ENCODE data around the gene CDKL5.
"Not testable (repeated sequence)": the region's sequence is repeated elsewhere in the genome, so short reads cannot be mapped to it uniquely, and the experiment has no call there.

The CDKL5 gene

DNA sequence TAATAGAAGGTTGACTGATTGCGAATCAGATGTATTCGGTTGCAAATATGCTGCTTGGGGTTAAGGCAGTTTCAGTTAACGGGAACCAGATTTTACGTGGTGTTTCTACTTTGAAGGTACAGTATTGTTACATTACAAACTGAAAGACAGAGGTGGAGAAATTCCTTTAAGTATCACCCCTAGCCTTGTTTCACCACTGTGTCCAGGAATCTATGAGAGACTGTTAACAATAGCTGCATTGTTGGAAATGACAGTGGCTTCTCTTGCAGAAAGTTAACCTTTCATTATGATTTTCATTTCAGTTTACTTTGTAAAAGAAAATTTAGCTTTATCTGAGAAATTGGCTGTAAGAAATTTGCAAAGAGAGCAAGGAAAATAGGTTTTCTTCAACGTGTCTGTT lies 2.6 kb downstream of the CDKL5 start:
- no peak for DNase-seq
- no peak for ATAC-seq (replicated peaks)
- no peaks in the 10 kb centered on the region for H3K27me3 Mint-ChIP-seq
- H3K4me3 Mint-ChIP-seq, result no peak overlapping the region
- no peak overlapping the region for H3K27ac Mint-ChIP-seq
- peaks cover 6% of the 10 kb centered on the region for H3K36me3 Mint-ChIP-seq (ENCODE audit: insufficient read depth)
- no peaks in the 10 kb centered on the region for H3K9me3 Mint-ChIP-seq
- H3K4me1 Mint-ChIP-seq (ENCODE audit: low read depth in 2 of 2), result peaks cover 3% of the 10 kb centered on the region in 2 donors

DNA sequence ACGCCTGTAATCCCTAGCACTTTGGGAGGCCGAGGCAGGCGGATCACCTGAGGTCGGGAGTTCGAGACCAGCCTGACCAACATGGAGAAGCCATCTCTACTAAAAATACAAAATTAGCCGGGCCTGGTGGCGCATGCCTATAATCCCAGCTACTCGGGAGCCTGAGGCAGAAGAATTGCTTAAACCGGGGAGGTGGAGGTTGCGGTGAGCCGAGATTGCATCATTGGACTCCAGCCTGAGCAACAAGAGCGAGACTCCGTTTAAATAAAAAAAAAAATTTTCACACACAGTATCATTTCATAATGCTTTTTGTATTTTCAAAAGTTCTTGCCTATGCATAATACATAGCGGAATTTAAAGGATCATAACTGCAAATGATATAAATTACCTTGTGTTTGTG lies 7.9 kb downstream of the CDKL5 start:
- not testable (repeated sequence) for DNase-seq; H3K27ac Mint-ChIP-seq; H3K4me3 Mint-ChIP-seq; H3K27me3 Mint-ChIP-seq; H3K4me1 Mint-ChIP-seq (ENCODE audit: low read depth in 2 of 2); ATAC-seq (replicated peaks); H3K9me3 Mint-ChIP-seq
- H3K36me3 Mint-ChIP-seq (ENCODE audit: insufficient read depth), result peaks cover 10% of the 10 kb centered on the region

DNA sequence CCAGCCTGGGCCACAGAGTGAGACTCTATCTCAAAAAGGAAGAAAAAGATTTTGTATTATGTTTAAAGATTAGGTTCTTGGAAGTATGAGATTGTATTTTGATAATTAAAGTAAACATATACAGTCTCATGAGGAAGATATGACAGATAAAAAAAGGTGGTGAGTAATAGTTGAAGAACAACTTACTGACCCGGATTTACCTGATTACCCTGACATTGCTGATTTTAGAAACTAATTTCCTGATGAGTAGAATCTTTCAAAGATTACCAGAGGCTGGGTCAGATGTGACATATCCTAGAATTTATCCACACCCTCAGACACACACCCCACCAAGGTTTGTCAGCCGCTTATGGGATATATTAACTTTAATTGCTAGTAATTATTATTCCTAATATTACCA lies 9.5 kb downstream of the CDKL5 start:
- Mint-ChIP-seq H3K27ac (no peak overlapping the region), H3K9me3 (no peaks in the 10 kb centered on the region)

DNA sequence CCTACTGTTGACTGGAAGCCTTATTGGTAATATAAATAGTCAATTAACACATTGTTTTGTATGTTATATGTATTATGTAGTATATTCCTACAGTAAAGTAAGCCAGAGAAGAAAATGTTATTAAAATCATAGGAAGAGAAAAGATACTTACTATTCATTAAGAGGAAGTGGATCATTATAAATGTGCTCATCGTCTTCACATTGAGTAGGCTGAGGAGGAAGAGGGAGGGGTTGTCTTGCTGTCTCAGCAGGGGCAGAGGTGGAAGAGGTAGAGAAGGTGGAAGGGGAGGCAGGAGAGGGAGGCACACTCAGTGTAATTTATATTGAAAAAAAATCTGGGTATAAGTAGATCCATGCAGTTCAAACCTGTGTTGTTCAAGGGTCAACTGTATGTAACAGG lies 10.6 kb downstream of the CDKL5 start:
- H3K27me3 Mint-ChIP-seq, result no peaks in the 10 kb centered on the region
- no peak overlapping the region for H3K27ac Mint-ChIP-seq

More for the DNA sequence above, 9.5 kb downstream of the CDKL5 start:
- ATAC-seq (replicated peaks) (no peak), DNase-seq (no peak)
- peaks cover 7% of the 10 kb centered on the region for H3K36me3 Mint-ChIP-seq (ENCODE audit: insufficient read depth)
- H3K27me3 Mint-ChIP-seq, result no peaks in the 10 kb centered on the region
- H3K4me3 Mint-ChIP-seq, result no peak overlapping the region
- no peaks in the 10 kb centered on the region for H3K4me1 Mint-ChIP-seq (ENCODE audit: low read depth in 2 of 2)

DNA sequence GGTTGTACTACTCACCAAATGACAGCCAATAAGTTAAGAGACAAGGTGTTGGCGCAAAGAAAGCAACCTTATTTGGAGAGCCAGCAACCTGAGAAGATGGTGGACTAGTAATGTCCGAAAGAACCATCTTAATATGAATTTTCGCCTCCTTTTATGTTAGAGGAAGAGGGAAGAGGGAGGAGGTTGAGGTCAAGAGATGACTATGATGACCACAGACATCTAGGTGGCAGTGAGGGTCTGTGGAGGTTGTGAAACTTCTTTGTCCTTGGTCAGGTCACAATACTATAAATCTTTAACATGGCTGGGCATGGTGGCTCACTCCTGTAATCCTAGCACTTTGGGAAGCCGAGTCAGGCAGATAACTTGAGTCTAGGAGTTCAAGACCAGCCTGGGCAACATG lies 15.4 kb downstream of the CDKL5 start:
- H3K4me1 Mint-ChIP-seq (ENCODE audit: low read depth in 2 of 2), result peaks cover 4 to 10% of the 10 kb centered on the region in 2 donors
- no peaks in the 10 kb centered on the region for H3K36me3 Mint-ChIP-seq (ENCODE audit: insufficient read depth)

More for the DNA sequence above, 10.6 kb downstream of the CDKL5 start:
- Mint-ChIP-seq H3K36me3 (ENCODE audit: insufficient read depth) (peaks cover 7% of the 10 kb centered on the region), H3K9me3 (no peaks in the 10 kb centered on the region), H3K4me1 (ENCODE audit: low read depth in 2 of 2) (no peaks in the 10 kb centered on the region), H3K4me3 (no peak overlapping the region)
- no peak for DNase-seq
- no peak for ATAC-seq (replicated peaks)

DNA sequence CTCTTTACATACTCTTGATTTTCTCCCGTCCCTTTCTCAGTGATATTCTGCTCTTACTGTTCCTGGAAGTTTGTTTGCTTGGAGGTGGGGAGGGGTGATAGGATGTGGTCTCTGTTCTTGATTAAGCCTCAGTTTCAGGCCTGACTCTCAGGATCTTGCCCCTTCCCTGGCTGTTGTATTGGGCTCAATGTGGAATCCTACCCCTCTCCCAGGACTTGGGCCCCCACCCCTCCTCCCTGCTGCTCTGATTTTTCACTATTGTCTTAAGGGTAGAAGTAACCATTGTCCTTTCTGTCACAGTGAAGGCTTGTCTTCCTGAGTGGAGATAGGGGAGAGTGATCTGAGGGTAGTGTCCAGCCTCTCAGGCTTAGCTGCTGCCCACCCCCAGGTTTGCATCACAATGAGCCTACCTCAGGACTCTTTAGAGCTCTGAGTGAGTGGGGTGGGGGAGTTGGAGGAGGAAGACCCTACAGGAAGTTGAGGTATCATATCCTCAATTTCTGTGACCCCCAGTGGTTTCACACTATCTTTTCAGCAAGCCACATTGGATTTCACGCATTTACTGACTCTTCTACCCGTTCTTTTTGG lies 16.5 kb downstream of the CDKL5 start:
- H3K4me3 Mint-ChIP-seq, result no peak overlapping the region

More for the DNA sequence above, 15.4 kb downstream of the CDKL5 start:
- Mint-ChIP-seq H3K9me3 (no peaks in the 10 kb centered on the region), H3K27ac (no peak overlapping the region), H3K4me3 (no peak overlapping the region), H3K27me3 (no peaks in the 10 kb centered on the region)
- DNase-seq, result no peak
- no peak for ATAC-seq (replicated peaks)

DNA sequence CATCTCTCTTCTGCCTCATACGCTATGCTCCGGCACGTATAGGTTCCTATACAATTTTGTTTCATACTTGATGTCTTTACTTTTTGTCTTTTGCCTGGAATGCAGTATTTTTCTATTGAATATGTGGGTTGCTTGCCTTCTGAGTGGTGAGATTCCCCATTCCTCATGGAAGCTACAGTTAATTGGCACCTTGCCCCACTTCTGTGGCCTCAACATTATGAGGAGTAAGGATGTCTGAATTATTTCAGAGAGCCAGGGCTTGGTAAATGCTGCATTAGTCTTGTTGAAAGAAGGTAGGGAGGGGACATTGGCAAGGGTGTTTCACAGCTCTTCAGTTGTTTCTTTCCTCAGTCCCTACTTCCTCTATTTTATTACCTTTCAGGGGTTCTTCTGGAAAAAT lies 23.0 kb downstream of the CDKL5 start:
- H3K27me3 Mint-ChIP-seq, result no peaks in the 10 kb centered on the region
- no peak overlapping the region for H3K4me3 Mint-ChIP-seq
- no peaks in the 10 kb centered on the region for H3K36me3 Mint-ChIP-seq (ENCODE audit: insufficient read depth)
- no peak overlapping the region for H3K27ac Mint-ChIP-seq
- DNase-seq, result no peak
- no peaks in the 10 kb centered on the region for H3K9me3 Mint-ChIP-seq
- no peak for ATAC-seq (replicated peaks)
- H3K4me1 Mint-ChIP-seq (ENCODE audit: low read depth in 2 of 2), result no peaks in the 10 kb centered on the region

More for the DNA sequence above, 16.5 kb downstream of the CDKL5 start:
- H3K27me3 Mint-ChIP-seq, result no peaks in the 10 kb centered on the region
- H3K27ac Mint-ChIP-seq, result peak overlapping the region in 1 of 2 donors; percentile 77
- no peak for DNase-seq
- H3K4me1 Mint-ChIP-seq (ENCODE audit: low read depth in 2 of 2), result peaks cover 4 to 10% of the 10 kb centered on the region in 2 donors
- no peaks in the 10 kb centered on the region for H3K9me3 Mint-ChIP-seq
- no peak for ATAC-seq (replicated peaks)
- H3K36me3 Mint-ChIP-seq (ENCODE audit: insufficient read depth), result no peaks in the 10 kb centered on the region

DNA sequence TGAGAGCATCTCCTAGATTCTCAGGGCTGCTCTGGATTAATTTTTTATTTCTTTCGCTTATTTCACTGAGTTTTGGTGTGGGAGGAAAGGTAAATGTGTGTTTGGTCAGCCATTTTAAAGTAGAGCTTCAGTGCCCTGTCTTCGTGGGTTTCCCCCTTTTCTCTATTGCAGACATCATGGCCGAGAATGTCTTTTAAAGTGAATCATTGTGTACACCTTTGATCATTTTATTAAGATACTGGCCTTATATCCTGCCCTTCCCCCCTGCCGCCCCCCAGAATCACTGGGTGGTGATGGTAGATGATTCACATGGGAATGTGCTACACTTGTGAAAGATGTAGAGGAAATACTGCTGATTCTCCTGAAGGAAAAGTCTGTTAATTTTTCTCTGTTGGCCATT lies 23.8 kb downstream of the CDKL5 start:
- Mint-ChIP-seq H3K4me1 (ENCODE audit: low read depth in 2 of 2) (no peaks in the 10 kb centered on the region), H3K9me3 (no peaks in the 10 kb centered on the region)

DNA sequence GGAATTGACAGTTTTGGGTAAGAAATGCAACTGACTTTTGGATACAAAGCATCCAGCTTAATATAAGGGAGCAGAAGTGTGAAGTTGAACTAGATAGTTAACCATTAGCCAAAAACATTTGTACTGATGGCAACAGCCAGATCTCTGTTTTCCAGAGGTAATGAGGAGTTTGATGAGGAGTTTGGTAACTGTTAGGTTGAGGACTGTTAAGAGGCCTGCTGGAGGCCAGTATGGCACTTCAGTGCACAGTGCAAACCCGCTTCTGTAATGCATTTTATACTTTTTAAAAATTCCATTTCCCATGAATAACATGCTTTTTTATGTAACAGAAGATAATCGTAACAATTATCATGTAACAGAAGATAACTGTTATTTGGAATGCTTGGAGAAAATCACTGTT lies 30.0 kb downstream of the CDKL5 start:
- H3K4me1 Mint-ChIP-seq (ENCODE audit: low read depth in 2 of 2), result no peaks in the 10 kb centered on the region
- no peaks in the 10 kb centered on the region for H3K9me3 Mint-ChIP-seq
- H3K4me3 Mint-ChIP-seq, result no peak overlapping the region
- no peak overlapping the region for H3K27ac Mint-ChIP-seq
- H3K27me3 Mint-ChIP-seq, result no peaks in the 10 kb centered on the region
- DNase-seq (no peak), ATAC-seq (replicated peaks) (no peak)
- no peaks in the 10 kb centered on the region for H3K36me3 Mint-ChIP-seq (ENCODE audit: insufficient read depth)

More for the DNA sequence above, 23.8 kb downstream of the CDKL5 start:
- Mint-ChIP-seq H3K36me3 (ENCODE audit: insufficient read depth) (no peaks in the 10 kb centered on the region), H3K27me3 (no peaks in the 10 kb centered on the region), H3K4me3 (no peak overlapping the region), H3K27ac (no peak overlapping the region)
- DNase-seq (no peak), ATAC-seq (replicated peaks) (no peak)

DNA sequence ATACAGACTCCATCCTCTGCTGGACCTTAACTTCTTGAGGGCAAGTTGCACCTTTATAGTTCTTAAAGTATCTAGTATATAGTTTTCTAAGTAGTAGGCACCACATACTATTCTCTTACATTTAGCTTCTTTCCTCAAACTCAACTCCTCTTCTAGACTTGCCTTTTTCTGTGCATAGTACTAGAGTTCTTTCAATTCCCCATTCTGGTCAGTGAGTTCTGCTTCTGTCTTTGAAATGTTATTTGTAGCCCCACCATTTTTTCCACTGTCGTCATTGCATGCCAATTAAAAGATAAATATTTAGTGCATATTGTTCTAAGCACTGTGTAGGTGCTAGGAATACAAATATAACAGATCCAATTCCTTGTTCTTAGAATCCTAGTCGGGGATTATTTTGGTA lies 31.6 kb downstream of the CDKL5 start:
- Mint-ChIP-seq H3K4me3 (no peak overlapping the region), H3K9me3 (no peaks in the 10 kb centered on the region), H3K27ac (no peak overlapping the region), H3K4me1 (ENCODE audit: low read depth in 2 of 2) (no peaks in the 10 kb centered on the region), H3K27me3 (no peaks in the 10 kb centered on the region), H3K36me3 (ENCODE audit: insufficient read depth) (no peaks in the 10 kb centered on the region)
- ATAC-seq (replicated peaks) (no peak), DNase-seq (no peak)

DNA sequence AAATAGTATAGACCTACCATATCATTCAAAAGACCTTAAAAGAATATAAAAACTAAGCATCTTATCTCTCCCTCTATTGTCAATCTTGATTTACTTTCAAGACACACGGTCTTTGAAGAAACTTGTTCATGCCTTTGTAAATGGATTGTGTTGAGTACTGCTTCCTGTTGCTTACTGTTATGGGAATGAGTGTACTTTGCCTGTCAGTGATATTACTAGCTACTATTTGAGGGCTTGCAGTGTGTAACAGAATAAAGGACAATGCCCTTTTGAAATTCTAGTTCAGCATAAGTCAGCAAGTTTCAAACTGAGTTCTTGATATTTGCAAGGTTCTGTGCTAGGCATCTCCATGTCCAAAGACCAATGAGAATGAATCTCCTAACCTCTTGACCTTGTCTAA lies 36.0 kb downstream of the CDKL5 start:
- Mint-ChIP-seq H3K9me3 (no peaks in the 10 kb centered on the region), H3K4me1 (ENCODE audit: low read depth in 2 of 2) (peaks cover 0 to 3% of the 10 kb centered on the region in 2 donors), H3K4me3 (no peak overlapping the region), H3K27ac (no peak overlapping the region), H3K36me3 (ENCODE audit: insufficient read depth) (no peaks in the 10 kb centered on the region), H3K27me3 (no peaks in the 10 kb centered on the region)
- no peak for ATAC-seq (replicated peaks)
- DNase-seq, result no peak

DNA sequence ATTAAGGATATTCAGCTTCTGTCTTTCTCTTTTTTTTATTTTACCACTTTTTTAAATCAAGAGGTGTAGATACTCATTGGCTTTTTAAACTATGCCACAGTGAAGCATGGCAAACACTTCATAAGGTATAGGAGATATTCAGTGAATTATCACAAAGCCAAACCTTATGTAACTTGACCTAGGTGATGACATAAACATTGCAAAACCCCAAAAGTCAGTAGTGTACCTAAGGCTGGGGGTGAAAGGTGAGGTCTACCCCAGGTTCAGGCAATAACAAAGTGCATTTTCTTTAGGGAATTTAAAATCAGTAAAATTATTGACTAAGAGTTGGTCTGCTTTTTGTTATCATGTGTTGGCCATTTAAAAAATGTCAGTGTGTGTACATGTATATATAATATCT lies 39.1 kb downstream of the CDKL5 start:
- H3K27ac Mint-ChIP-seq, result no peak overlapping the region

DNA sequence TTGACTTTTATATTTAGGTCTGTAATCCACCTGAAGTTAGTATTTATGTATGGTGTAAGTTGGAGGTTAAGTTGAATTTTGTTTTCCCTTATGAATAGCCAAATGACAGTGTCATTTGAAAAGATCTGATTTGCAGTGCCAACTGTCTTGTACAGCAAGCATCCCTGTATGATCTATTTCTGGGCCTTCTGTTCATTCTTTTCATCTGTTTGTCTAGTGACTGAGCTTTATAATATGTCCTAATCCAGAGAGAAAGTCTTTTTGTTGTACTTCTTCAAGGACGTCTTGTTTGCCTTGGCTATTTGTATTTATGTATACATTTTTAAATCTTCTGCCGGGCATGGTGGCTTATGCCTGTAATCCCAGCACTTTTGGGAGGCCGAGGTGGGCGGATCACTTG lies 39.6 kb downstream of the CDKL5 start:
- Mint-ChIP-seq H3K9me3 (no peaks in the 10 kb centered on the region), H3K27ac (no peak overlapping the region), H3K4me3 (no peak overlapping the region), H3K36me3 (ENCODE audit: insufficient read depth) (no peaks in the 10 kb centered on the region), H3K4me1 (ENCODE audit: low read depth in 2 of 2) (peaks cover 0 to 3% of the 10 kb centered on the region in 2 donors), H3K27me3 (no peaks in the 10 kb centered on the region)
- DNase-seq (no peak), ATAC-seq (replicated peaks) (no peak)

More for the DNA sequence above, 39.1 kb downstream of the CDKL5 start:
- Mint-ChIP-seq H3K9me3 (no peaks in the 10 kb centered on the region), H3K4me1 (ENCODE audit: low read depth in 2 of 2) (peaks cover 0 to 3% of the 10 kb centered on the region in 2 donors), H3K27me3 (no peaks in the 10 kb centered on the region), H3K36me3 (ENCODE audit: insufficient read depth) (no peaks in the 10 kb centered on the region), H3K4me3 (no peak overlapping the region)
- DNase-seq, result no peak
- ATAC-seq (replicated peaks), result no peak

DNA sequence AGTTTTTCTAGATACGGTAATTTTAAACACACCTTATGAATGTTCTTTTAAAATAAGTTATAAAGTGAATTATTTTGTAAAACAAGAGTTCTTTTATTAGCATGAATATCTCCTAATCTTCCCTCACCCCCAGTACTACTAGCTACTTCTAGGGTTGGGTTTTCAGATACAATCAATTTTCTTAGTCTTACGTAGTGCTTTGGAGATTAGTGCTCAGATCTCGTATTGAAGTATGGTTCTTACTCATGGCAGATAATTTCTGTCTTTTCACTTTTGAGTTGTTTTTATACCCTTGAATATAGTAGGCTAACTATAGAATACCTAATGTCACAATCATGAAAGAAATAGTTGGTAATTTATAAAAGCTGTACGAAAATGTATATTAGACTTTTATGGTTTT lies 43.2 kb downstream of the CDKL5 start:
- Mint-ChIP-seq H3K27ac (no peak overlapping the region), H3K36me3 (ENCODE audit: insufficient read depth) (no peaks in the 10 kb centered on the region), H3K4me1 (ENCODE audit: low read depth in 2 of 2) (no peaks in the 10 kb centered on the region), H3K4me3 (no peak overlapping the region), H3K27me3 (no peaks in the 10 kb centered on the region), H3K9me3 (no peaks in the 10 kb centered on the region)
- DNase-seq, result no peak
- no peak for ATAC-seq (replicated peaks)

DNA sequence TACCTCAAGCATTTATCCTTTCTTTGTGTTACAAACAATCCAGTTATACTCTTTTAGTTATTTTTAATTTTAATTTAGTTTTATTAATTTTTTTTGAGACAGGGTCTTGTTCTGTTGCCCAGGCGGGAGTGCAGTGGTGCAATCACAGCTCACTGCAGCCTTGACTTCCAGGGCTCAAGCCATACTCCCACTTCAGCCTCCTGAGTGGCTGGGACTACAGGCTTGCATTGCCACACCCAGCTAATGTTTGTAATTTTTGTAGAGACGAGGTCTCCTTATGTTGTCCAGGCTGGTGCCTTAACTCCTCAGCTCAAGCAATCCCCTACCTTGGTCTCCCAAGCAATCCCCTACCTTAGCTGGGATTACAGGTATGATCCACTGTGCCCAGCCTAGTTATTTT lies 45.9 kb downstream of the CDKL5 start:
- H3K9me3 Mint-ChIP-seq, result no peaks in the 10 kb centered on the region
- ATAC-seq (replicated peaks), result no peak

More for the DNA sequence above, 45.9 kb downstream of the CDKL5 start:
- no peak overlapping the region for H3K27ac Mint-ChIP-seq
- H3K4me1 Mint-ChIP-seq (ENCODE audit: low read depth in 2 of 2), result no peaks in the 10 kb centered on the region
- no peak overlapping the region for H3K4me3 Mint-ChIP-seq
- H3K36me3 Mint-ChIP-seq (ENCODE audit: insufficient read depth), result no peaks in the 10 kb centered on the region
- DNase-seq, result no peak
- no peaks in the 10 kb centered on the region for H3K27me3 Mint-ChIP-seq
